HL-60 (cell line): ENCODE data around the gene MORC1.

Experiments used
- DNase-seq, 2 experiments: peaks; one replicate each; pipeline ENCODE4 v3.0.0-alpha.2; 2010 to 2020; ENCODE audit warnings: low read depth in 1 of 2, low spot score in 1 of 2
- H3K27ac ChIP-seq: fragments of 250-450 bp; sonication (Bioruptor Pico); replicated peaks from 2 replicates; pipeline ENCODE4 v1.5.1; 2020; ENCODE audit warnings: mild to moderate bottlenecking, moderate library complexity
- H3K27me3 ChIP-seq: fragments of 250-450 bp; sonication (Bioruptor Pico); 2 replicates; pipeline ENCODE4 v1.5.1; 2021; ENCODE audit warnings: mild to moderate bottlenecking, moderate library complexity; ENCODE audit not compliant: insufficient read depth, poor library complexity, severe bottlenecking
- H3K4me3 ChIP-seq: replicated peaks from 2 replicates; pipeline ENCODE4 v1.5.1; 2011; ENCODE audit warnings: mild to moderate bottlenecking, control low read depth, low read length; ENCODE audit not compliant: insufficient read depth
- CTCF ChIP-seq: IDR thresholded peaks from one replicate; pipeline ENCODE4 v1.5.1; 2011; ENCODE audit warnings: low read length, control low read depth, inconsistent platforms; ENCODE audit not compliant: insufficient read depth
- GABPA ChIP-seq: IDR thresholded peaks from 2 replicates; pipeline ENCODE4 v1.6.1; 2012; ENCODE audit warnings: low read depth
- POLR2AphosphoS5 ChIP-seq: IDR thresholded peaks from 2 replicates; pipeline ENCODE4 v1.6.1; 2012; ENCODE audit warnings: low read depth
- REST ChIP-seq: IDR thresholded peaks from 2 replicates; pipeline ENCODE4 v1.6.1; 2012; ENCODE audit warnings: low read depth; ENCODE audit not compliant: insufficient replicate concordance
- SPI1 ChIP-seq: IDR thresholded peaks from 2 replicates; pipeline ENCODE4 v1.6.1; 2012; ENCODE audit warnings: low read depth, mild to moderate bottlenecking, borderline replicate concordance

Gene MORC1

GRCh38 chr3:109070211-109070610 is 47.7 kb downstream of the MORC1 start:
- H3K4me3 ChIP-seq, result no peak overlapping the region
- DNase-seq, result no peak
- TF ChIP-seq SPI1 (no peak), CTCF (no peak)
- H3K27me3 ChIP-seq, result no peaks in the 10 kb centered on the region
- no peak overlapping the region for H3K27ac ChIP-seq

- no peak for DNase-seq
- no peak overlapping the region for H3K27ac ChIP-seq
- no peaks in the 10 kb centered on the region for H3K27me3 ChIP-seq
- no peak overlapping the region for H3K4me3 ChIP-seq
- no peak for TF ChIP-seq CTCF
- no peak for TF ChIP-seq POLR2AphosphoS5
- TF ChIP-seq GABPA, result no peak
- no peak for TF ChIP-seq SPI1
- TF ChIP-seq REST, result no peak
Measured at GRCh38 chr3:109066864-109067263, 51.1 kb downstream of the MORC1 start.

GRCh38 chr3:109059264-109059663 is 58.7 kb downstream of the MORC1 start:
- TF ChIP-seq CTCF (no peak), SPI1 (peak; percentile 71)
- no peak overlapping the region for H3K4me3 ChIP-seq

GRCh38 chr3:109057616-109058015 is 60.3 kb downstream of the MORC1 start:
- Histone ChIP-seq H3K27ac (no peak overlapping the region), H3K4me3 (no peak overlapping the region), H3K27me3 (no peaks in the 10 kb centered on the region)
- TF ChIP-seq REST (no peak), SPI1 (no peak), GABPA (no peak), POLR2AphosphoS5 (no peak), CTCF (no peak)
- no peak for DNase-seq

More at GRCh38 chr3:109059264-109059663, 58.7 kb downstream of the MORC1 start:
- no peak overlapping the region for H3K27ac ChIP-seq
- H3K27me3 ChIP-seq, result no peaks in the 10 kb centered on the region
- no peak for DNase-seq
